ENCODE results near the gene UXS1.

Gene UXS1

DNA sequence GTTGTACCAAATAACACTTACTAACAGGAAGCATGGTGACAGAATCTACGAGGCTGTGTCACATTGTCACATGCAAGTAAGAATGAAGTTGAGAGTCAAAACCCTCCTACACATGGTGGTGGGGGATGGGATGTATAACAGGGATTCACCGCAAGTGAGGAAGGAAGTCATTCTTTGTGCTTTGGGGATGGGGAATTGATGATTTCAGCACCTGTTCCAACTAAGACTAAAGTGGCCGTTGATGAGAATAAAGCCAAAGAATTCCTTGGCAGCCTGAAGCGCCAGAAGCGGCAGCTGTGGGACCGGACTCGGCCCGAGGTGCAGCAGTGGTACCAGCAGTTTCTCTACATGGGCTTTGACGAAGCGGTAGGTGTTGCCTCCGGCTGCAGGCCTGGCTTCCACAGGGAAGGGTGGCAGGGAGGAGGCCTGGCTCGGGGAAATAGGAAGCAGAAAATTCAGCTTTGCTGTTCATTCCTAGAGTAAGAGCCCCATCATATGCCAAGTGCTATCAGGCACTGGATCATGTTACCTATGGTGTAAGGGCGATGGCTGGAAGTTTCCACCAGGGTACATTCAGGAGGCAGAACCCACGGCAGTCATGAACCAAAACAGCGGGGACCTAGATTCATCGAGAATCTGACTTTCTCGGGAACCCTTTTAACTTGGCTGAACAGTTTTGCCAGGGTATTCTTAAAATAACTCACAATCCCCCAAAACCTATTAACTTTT, 120.3 kb downstream of the UXS1 start:
- DNase-seq: no peak

DNA sequence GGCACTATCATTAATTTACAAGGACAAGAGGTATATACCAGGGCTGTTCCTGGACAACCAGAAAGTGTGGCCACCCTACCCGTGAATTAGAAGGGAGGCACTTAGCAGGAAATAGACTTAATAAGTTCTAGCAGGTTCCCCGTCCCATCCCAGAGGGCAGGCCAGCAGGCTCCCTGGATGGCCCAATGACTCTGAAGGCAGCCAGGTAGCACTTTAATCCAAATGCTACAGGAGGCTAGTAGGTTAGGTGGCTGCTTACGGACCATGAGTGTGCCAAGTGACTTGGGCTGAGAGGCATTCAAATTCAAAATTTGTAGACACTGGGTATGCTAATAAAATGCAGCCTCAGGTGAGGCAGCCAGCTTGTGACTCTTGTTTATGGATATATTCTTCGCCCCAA, 123.9 kb downstream of the UXS1 start:
- no peak for DNase-seq

DNA sequence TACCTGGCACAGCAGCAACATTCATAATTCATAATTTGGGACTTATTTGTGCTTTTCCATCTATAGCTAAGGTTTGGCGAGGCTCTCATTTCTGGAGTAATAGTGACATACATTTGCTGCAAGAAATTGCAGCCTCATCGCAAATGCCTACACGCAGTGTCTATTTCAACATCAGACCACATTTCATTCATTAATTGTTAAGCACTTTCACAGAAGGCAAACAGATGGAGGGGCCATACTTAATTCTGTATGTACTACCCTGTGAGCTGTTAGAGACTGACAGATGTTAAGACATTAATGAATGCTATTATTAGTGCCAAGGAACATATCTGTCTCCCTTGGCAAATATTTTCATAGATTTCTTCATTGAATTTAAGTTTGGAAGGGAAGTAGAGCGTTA, 125.7 kb downstream of the UXS1 start:
- no peak for DNase-seq

DNA sequence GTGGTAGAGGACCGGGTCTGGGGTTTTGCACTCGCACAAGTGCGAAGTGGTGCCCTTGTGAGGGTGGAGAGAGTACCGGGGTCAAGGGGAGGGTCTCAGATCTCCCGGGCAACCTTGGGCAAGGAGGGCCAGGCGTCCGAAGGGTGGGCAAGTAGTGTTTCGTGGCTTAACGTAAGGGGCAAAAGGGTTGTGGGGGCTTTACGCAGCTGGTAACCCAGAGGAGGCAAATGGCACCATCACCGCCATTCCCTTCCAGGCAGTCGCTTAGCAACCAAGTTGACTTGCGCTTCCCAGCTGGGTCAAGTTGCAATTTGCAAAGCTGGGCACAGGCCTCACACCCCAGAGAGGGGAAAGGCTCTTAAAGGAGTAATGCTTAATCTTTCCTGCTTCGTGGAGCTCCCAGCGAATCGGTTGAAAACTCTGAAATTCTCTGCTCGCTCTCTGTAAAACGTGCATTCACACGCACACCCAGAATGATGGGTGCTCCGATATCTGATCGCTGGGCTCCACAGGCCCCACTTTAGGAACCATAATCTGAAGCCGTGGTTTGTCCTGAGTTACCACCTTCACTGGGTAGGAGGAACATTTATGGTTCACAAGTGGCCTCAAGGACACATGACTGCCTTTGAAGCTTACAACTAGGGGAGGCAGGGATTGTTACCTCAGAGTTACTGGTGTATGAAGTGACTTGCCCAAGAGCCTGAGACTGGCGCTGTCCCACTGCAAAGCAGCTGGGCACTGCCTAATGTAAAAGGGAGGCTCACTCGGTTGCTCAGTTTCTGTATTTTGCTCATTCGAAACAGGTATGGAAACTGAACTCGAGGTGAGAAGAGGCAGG, 127.9 kb downstream of the UXS1 start:
- no peak for DNase-seq

DNA sequence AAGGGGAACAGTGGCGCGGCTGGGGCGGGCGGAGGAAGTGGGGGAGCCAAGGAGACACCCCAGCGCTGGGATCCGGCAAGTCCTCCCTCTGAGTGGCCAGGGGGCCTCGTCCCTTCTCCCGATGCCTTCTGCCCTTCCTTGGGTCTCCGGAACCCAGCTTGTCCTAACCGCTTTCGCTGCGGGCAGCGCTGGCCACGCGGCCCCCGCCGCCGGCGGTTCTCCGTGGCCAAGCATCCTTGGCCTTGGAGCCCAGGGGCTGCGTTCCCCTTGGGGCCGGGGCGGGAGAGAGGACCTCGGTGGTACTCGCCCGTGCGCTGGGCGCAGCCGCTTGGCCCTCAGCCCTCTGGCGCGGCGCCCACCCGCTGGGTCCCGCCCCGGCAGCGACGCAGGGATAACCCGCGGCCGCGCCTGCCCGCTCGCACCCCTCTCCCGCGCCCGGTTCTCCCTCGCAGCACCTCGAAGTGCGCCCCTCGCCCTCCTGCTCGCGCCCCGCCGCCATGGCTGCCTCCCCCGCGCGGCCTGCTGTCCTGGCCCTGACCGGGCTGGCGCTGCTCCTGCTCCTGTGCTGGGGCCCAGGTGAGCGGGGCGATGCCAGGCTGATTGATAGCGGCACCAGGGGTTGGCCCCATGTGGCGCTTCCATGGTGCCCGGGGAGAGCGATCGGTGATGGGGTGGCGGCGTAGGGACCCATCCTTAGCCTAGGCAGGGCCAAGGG, 128.7 kb downstream of the UXS1 start:
- DNase-seq: no peak

DNA sequence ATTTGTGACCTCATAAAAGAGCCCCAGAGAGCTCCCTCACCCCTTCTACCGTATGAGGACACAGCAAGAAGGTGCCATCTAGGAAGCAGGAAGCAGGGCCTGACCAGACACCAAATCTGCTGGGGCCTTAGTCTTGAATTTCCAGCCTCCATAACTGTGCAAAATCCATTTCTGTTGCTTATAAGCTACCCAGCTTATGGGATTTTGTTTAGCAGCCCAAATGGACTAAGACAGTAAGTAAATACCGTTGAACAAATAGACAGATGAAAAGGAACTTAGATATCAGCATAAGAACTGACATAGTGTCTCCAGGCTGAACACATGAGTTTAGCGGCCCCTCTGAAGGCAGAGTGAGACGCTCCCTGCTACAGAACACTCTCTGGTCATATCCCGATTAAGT, 130.9 kb downstream of the UXS1 start:
- DNase-seq: no peak

DNA sequence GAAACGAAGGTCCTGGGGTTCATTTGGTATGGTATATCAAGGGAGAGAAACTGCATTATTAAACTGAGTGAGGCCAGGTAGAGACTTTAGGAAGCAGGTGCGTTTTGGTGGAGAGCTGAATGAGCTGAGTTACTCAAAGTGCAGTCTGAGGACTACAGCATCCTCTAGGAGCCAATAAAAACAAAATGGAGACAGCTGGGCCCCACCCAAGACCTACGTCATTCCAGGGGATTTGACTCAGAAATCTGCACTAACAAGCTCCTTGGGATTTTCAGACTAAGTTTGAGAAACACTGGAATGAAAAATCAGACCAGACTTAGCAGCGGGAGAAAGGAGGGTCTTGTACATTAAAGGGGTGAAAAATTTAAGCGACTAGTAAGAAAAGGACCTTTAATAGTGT, 131.5 kb downstream of the UXS1 start:
- DNase-seq: no peak

DNA sequence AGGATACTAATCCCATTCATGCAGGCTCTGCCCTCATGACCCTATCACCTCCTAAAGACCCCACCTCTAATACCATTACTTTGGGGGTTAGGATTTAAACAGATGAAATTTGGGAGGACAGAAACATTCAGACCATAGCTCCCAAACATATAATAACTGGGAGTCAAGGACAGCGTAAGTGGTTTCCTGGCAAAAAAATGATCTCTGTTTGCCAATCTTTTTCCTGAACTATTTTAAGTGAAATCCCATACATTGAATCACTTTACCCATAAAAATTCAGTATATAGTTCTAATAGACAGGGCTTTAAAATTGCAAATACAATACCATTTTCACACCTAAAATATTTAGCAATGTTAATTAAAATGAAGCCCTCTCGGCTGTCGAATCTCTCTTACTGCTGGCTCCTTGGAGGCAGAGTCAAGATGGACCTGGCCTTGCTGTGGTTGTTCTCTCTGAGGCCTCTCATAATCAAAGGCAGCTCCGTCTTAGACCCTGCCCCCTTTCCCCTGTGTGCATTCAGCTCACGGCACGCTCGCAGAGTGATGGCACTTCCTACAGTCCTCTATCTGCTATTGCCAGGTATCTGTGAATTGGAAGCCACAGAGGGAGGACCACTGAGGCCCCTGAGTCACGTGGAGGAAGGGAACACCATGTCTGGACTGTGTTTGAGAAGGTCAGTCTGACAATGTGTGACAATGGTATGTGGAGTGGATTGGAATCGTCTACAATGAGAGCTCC, 132.3 kb downstream of the UXS1 start:
- no peak for DNase-seq

DNA sequence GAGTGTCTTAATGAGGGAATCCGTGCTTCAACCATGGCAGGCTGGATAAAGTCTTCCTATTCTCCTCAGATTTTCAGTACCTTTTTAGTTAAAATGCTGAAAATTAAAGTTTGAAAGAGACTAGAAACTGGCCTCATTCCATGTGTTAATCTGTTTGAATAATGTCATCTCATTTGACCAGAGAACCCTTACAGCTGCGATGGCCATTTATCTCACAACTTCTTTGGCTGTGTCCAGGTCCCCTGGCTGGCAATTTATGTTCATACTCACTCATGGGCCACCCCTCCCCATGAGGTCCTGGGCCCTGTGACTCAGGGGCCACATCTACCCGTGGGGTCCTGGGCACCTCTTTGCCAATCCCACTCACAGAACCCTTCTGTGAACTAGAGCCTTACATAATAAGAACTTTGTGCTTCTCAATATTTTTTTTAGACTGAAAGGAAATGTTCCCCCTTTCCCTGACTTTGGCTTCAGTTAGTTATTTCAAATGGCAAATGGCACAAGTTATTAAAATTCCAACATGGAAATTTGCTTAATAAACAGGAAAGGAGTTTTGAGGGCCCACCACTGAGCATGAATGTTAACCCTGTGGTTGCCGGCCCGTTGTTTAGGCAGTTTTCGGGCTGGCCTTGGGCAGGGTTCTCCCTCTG, 134.6 kb downstream of the UXS1 start:
- no peak for DNase-seq

DNA sequence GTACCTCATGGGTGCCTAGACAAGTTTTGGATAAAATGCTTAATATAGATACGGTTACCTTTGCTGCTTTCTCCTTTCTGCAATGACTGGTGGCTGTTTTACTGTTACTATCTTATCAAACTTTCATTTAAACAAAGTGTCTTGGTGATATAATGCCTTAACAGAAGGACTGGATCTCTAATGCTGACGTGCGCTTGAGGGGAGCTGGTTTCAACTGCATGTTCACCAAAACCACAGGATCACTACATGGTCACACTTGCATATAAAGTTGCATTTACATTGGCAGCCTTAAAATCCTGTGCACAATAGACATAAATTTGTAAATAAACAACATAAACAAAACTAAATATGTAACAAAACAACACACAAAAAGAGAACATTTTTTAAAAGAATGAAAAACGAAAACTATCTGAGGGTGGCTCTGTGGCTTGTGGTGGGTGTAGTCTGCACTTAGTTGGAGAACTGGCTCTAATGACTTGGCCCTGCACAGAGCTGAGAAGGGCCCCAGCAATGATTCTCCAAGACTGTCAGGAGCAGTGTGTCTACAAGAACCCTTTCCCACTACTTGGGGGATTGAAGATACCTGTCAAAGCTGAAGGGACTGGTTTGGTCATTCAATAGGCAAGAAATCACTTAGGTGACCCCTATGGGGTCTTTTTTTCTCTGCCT, 135.5 kb downstream of the UXS1 start:
- no peak for DNase-seq

DNA sequence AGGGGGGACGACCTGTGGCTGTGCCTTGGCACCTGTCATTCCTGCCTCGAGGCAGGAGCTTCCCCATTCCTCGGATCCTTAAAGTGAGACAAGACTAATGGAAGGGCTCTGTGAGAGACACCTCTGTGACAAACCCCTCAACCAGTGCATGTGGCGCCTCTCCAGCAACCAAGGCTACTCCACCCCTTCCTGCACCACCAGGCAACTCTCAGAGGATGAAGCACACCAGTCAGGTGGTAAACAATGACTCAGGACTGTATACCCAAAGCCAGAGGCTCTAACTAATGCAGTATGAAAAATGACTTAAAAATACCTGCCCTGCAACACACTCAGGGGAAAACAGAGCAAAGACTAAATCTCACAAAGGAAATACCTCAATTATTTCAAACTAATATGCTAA, 136.9 kb downstream of the UXS1 start:
- peak in 2 of 4 experiments; percentile 36 to 39 for DNase-seq

DNA sequence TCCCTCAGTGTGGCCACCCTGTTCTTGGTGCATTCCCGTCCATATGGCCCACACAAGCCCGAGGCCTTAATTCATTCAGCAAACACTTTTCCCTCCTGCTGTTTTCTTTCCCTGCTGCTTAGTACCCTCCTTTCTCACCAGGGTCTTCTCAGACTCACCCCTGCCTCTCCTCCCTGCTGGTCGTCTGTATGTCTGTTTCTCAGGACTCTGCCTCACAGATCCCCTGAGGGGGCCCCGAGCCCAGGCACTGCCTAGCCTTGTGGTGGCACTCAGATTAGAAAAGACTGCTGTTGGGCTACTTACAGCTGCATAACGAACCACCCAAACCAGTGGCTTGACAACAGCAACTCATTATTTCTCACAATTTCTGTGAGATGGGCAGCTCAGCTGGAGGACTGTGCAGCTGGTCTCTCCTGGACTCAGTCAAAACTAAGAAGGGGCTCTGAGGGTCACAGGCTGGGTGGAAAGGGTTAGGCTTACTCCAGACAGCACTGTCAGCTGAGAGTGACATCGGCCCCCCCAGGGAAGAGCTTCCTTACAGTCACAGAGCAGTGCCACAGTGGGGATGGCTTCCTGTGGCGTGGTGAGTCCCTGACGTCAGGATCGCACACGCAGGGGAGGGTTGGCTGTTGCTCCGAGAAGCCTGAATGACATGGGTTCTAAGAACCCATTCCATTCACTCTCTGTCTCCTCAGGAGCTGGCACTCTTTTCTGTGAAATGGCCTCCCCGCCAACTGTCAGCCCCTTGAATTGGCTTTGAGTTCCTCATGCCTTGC, 139.0 kb downstream of the UXS1 start:
- no peak for DNase-seq

DNA sequence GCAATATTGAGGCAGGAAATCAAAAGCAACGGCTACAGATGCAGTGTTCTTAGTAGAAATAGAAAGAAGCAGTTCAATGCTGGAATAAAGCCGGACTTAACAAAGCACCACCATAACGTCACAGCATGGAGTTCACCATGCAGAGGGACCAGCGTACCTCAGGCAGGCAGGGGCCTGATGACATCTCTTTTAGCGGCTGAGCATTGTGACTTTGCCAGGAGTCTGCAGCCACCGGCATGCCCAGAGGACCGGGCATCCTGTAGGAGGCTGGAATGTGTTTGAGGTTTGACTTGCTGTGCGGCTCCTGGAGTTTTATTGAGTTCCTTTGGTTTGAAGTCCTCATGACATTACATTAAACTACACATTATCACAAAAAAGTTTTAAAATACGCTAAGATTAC, 139.8 kb downstream of the UXS1 start:
- DNase-seq: no peak

DNA sequence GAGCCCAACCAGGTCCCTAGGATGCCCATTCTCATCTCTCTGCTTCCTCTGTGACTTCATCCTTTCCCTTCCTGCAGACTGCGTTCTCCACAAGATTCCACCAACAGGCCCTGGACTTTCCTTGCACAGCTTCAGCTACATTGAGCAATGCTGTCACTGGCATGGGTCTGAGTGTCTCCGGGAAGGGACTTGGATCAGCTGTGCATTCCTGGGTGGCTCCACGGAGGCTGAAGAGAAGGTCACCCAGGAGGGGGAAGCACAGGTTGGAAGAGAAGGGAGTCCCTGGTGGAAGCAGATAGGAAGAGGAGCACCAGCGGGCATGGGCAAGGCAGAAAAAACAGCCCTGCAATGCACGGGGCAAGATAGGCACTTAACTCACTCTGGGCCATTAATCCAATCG, 140.5 kb downstream of the UXS1 start:
- no peak for DNase-seq

DNA sequence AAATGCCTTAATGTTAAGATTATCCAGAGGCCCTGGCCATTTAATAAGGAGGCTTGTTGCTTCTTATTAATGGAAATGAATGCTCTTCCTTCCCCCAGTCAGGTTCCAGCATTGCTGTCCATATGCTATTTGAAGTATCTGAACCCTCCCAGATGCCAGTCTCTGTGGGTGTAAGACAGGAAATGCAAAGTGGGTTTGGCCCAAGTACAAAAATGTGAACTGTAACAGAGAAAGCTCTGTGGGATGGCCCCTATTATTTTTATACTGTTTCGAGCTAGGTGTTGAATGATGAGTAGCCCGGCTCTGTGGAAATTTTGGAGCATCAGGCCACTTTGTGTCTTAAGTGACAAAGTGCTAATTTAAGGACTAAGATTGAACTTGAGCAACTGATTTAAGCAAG, 141.0 kb downstream of the UXS1 start:
- DNase-seq: no peak

DNA sequence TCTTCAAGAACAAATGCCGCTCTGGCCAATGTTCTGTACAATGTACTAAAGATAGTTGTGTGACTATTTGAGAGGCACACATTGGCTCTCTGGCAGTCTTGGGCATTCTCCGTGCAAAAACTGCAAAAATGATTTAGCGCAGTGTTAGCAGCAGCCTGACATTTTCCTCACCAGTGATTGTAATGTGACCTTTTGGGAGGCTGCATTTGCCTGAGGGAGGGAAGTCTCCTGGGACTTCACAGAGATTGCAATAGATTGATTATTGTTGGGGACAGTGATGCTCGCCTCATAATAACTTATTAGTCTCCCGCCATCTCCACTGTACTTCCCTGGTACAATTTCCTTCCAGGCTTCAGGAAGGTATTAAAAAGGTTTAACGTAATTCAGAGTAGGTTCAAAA, 149.2 kb downstream of the UXS1 start:
- DNase-seq: no peak

DNA sequence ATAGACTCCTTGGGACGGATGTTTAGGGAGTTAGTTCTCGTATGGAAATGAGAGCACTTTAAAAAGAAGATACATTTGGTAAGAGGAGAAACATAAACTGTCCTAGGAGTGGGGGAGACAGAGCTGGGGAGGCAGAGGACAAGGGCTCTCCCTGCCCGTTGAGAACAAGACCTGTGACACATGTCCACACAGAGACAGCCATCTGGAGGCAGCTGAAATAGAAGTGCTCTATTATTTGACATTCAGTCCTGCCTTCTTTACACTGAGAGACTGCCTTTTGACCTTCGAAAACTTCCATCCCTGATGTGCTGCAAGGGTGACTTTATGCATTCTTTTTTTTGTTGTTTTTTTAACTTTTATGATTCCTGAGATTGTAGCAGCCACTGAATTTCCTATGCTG, 150.1 kb downstream of the UXS1 start:
- DNase-seq: no peak
